GF-D8 (cell line): Measurements from ENCODE around the gene TIMM8B.
"Not testable (repeated sequence)": the region's sequence is repeated elsewhere in the genome, so short reads cannot be mapped to it uniquely, and the experiment has no call there.

Source experiments
- DNase-seq: peaks from one replicate; lab custom pipeline; 2025; lab: John Stamatoyannopoulos, UW

Gene TIMM8B

GRCh38 chr11:112086422-112087191 lies at the start of gene TIMM8B, which contains the start of gene SDHD:
Gene TIMM8B, minus strand, starts transcription at chr11:112086756. Its CDS starts 33 bp downstream, at chr11:112086723.
Gene SDHD, plus strand, starts transcription at chr11:112086873. Its CDS starts 35 bp downstream, at chr11:112086908.
- DNase-seq, result peak; percentile 100

- no peak for DNase-seq
These were observed 47.9 kb upstream of the TIMM8B start for GRCh38 chr11:112134473-112134872.

GRCh38 chr11:112132737-112133136 lies 46.2 kb upstream of the TIMM8B start:
- DNase-seq, result no peak

- peak; percentile 94 for DNase-seq
These were observed 43.1 kb upstream of the TIMM8B start for GRCh38 chr11:112129656-112130055.

- DNase-seq, result no peak
These were observed 42.0 kb upstream of the TIMM8B start for GRCh38 chr11:112128483-112129121.

GRCh38 chr11:112127056-112127455 lies 40.5 kb upstream of the TIMM8B start:
- no peak for DNase-seq

- DNase-seq, result no peak
These were observed 36.6 kb upstream of the TIMM8B start for GRCh38 chr11:112123129-112123528.

- no peak for DNase-seq
These were observed 35.5 kb upstream of the TIMM8B start for GRCh38 chr11:112121981-112122615.

- no peak for DNase-seq
These were observed 31.6 kb upstream of the TIMM8B start for GRCh38 chr11:112118176-112118575.

GRCh38 chr11:112115386-112115785 lies 28.8 kb upstream of the TIMM8B start:
- no peak for DNase-seq

GRCh38 chr11:112114460-112114859 lies 27.9 kb upstream of the TIMM8B start:
- no peak for DNase-seq

- DNase-seq, result peak; percentile 91
These were observed 27.2 kb upstream of the TIMM8B start for GRCh38 chr11:112113539-112114457.

GRCh38 chr11:112106070-112106469 lies 19.5 kb upstream of the TIMM8B start:
- DNase-seq, result no peak

GRCh38 chr11:112103446-112103845 lies 16.9 kb upstream of the TIMM8B start:
- DNase-seq, result peak; percentile 46

GRCh38 chr11:112100462-112100861 lies 13.9 kb upstream of the TIMM8B start:
- no peak for DNase-seq

- DNase-seq, result no peak
These were observed 11.4 kb upstream of the TIMM8B start for GRCh38 chr11:112097734-112098528.

GRCh38 chr11:112096194-112096593 lies 9.6 kb upstream of the TIMM8B start:
- no peak for DNase-seq

GRCh38 chr11:112095302-112095701 lies 8.7 kb upstream of the TIMM8B start:
- DNase-seq, result not testable (repeated sequence)

- no peak for DNase-seq
These were observed 656 bp upstream of the TIMM8B start for GRCh38 chr11:112087212-112087611.

- peak; percentile 71 for DNase-seq
These were observed 634 bp downstream of the TIMM8B start for GRCh38 chr11:112085822-112086421.

- DNase-seq, result no peak
These were observed 3.8 kb downstream of the TIMM8B start for GRCh38 chr11:112082729-112083128.
